Activated naive CD8-positive, alpha-beta T cell treated with anti-CD3 and anti-CD28 coated beads for 36 hours (primary cell): ENCODE measurements around the gene PDZD4. TPM values are rescaled to one million over a fixed set of nuclear protein-coding genes. Genes with fewer than 3 reads are reported as not detected.

ENCODE experiments used
- DNase-seq: peaks from one replicate; pipeline ENCODE4 v3.0.0; 2021
- H3K27ac Mint-ChIP-seq: one replicate; pipeline ENCODE4 v1.8.0; 2022; ENCODE audit warnings: mild to moderate bottlenecking, moderate library complexity, mixed read lengths
- H3K27me3 Mint-ChIP-seq: one replicate; pipeline ENCODE4 v1.8.0; 2022; ENCODE audit warnings: mild to moderate bottlenecking, mixed read lengths
- H3K36me3 Mint-ChIP-seq: one replicate; pipeline ENCODE4 v1.8.0; 2021; ENCODE audit warnings: mild to moderate bottlenecking, mixed read lengths
- H3K4me1 Mint-ChIP-seq: one replicate; pipeline ENCODE4 v1.8.0; 2021; ENCODE audit warnings: mixed read lengths
- H3K4me3 Mint-ChIP-seq: one replicate; pipeline ENCODE4 v1.8.0; 2022; ENCODE audit warnings: mild to moderate bottlenecking, moderate library complexity, mixed read lengths
- H3K9me3 Mint-ChIP-seq: one replicate; pipeline ENCODE4 v1.8.0; 2022; ENCODE audit warnings: mixed read lengths
- total RNA-seq, 2 experiments: library from RNA; stranded (reverse); gene quantifications; one replicate each; pipeline ENCODE4 v1.2.3, GENCODE V29; 2021

PDZD4 gene
- total RNA-seq, 2 experiments from 2014 or later, result 0.38 to 0.70 TPM

GRCh38 chrX:153816831-153817690 is 13.3 kb downstream of the PDZD4 start:
- Mint-ChIP-seq H3K4me3 (no peak overlapping the region), H3K27me3 (peaks cover 3% of the 10 kb centered on the region), H3K27ac (no peak overlapping the region), H3K4me1 (peaks cover 17% of the 10 kb centered on the region), H3K36me3 (no peaks in the 10 kb centered on the region), H3K9me3 (no peaks in the 10 kb centered on the region)
- DNase-seq, result peak; percentile 38

GRCh38 chrX:153814591-153815315 is 15.6 kb downstream of the PDZD4 start:
- peaks cover 3% of the 10 kb centered on the region for H3K27me3 Mint-ChIP-seq
- no peak overlapping the region for H3K27ac Mint-ChIP-seq
- peaks cover 14% of the 10 kb centered on the region for H3K4me1 Mint-ChIP-seq
- DNase-seq, result no peak
- no peaks in the 10 kb centered on the region for H3K9me3 Mint-ChIP-seq
- no peaks in the 10 kb centered on the region for H3K36me3 Mint-ChIP-seq
- H3K4me3 Mint-ChIP-seq, result no peak overlapping the region

- H3K4me1 Mint-ChIP-seq, result peaks cover 14% of the 10 kb centered on the region
- H3K27ac Mint-ChIP-seq, result no peak overlapping the region
- no peak for DNase-seq
- no peaks in the 10 kb centered on the region for H3K36me3 Mint-ChIP-seq
- peaks cover 3% of the 10 kb centered on the region for H3K27me3 Mint-ChIP-seq
- no peak overlapping the region for H3K4me3 Mint-ChIP-seq
- H3K9me3 Mint-ChIP-seq, result no peaks in the 10 kb centered on the region
Measured at GRCh38 chrX:153813161-153813560, 17.2 kb downstream of the PDZD4 start.

- no peaks in the 10 kb centered on the region for H3K9me3 Mint-ChIP-seq
- H3K27ac Mint-ChIP-seq, result no peak overlapping the region
- H3K36me3 Mint-ChIP-seq, result no peaks in the 10 kb centered on the region
- DNase-seq, result no peak
- H3K4me3 Mint-ChIP-seq, result no peak overlapping the region
- H3K4me1 Mint-ChIP-seq, result peaks cover 11% of the 10 kb centered on the region
- peaks cover 3% of the 10 kb centered on the region for H3K27me3 Mint-ChIP-seq
Measured at GRCh38 chrX:153812220-153812619, 18.1 kb downstream of the PDZD4 start.

- no peaks in the 10 kb centered on the region for H3K9me3 Mint-ChIP-seq
- no peak overlapping the region for H3K4me3 Mint-ChIP-seq
Measured at GRCh38 chrX:153807976-153808375, 22.4 kb downstream of the PDZD4 start.

GRCh38 chrX:153806999-153807575 is 23.3 kb downstream of the PDZD4 start:
- Mint-ChIP-seq H3K9me3 (no peaks in the 10 kb centered on the region), H3K4me1 (no peaks in the 10 kb centered on the region), H3K36me3 (no peaks in the 10 kb centered on the region), H3K27ac (no peak overlapping the region), H3K27me3 (no peaks in the 10 kb centered on the region), H3K4me3 (no peak overlapping the region)
- DNase-seq, result no peak

More at GRCh38 chrX:153807976-153808375, 22.4 kb downstream of the PDZD4 start:
- H3K27ac Mint-ChIP-seq, result no peak overlapping the region
- no peaks in the 10 kb centered on the region for H3K27me3 Mint-ChIP-seq
- no peaks in the 10 kb centered on the region for H3K4me1 Mint-ChIP-seq
- no peaks in the 10 kb centered on the region for H3K36me3 Mint-ChIP-seq
- no peak for DNase-seq

- Mint-ChIP-seq H3K4me1 (no peaks in the 10 kb centered on the region), H3K4me3 (no peak overlapping the region), H3K36me3 (no peaks in the 10 kb centered on the region), H3K27ac (no peak overlapping the region), H3K27me3 (no peaks in the 10 kb centered on the region), H3K9me3 (no peaks in the 10 kb centered on the region)
- DNase-seq, result no peak
Measured at GRCh38 chrX:153805436-153805835, 24.9 kb downstream of the PDZD4 start.

GRCh38 chrX:153804621-153805020 is 25.7 kb downstream of the PDZD4 start:
- Mint-ChIP-seq H3K4me3 (no peak overlapping the region), H3K27ac (no peak overlapping the region), H3K36me3 (no peaks in the 10 kb centered on the region), H3K27me3 (no peaks in the 10 kb centered on the region), H3K4me1 (no peaks in the 10 kb centered on the region), H3K9me3 (no peaks in the 10 kb centered on the region)
- DNase-seq, result no peak

- Mint-ChIP-seq H3K27ac (no peak overlapping the region), H3K4me3 (no peak overlapping the region), H3K9me3 (no peaks in the 10 kb centered on the region), H3K4me1 (no peaks in the 10 kb centered on the region), H3K27me3 (no peaks in the 10 kb centered on the region), H3K36me3 (no peaks in the 10 kb centered on the region)
- no peak for DNase-seq
Measured at GRCh38 chrX:153804100-153804595, 26.2 kb downstream of the PDZD4 start.

GRCh38 chrX:153803211-153804099 is 26.9 kb downstream of the PDZD4 start:
- H3K9me3 Mint-ChIP-seq, result no peaks in the 10 kb centered on the region
- no peak for DNase-seq
- no peaks in the 10 kb centered on the region for H3K36me3 Mint-ChIP-seq
- no peaks in the 10 kb centered on the region for H3K27me3 Mint-ChIP-seq
- no peaks in the 10 kb centered on the region for H3K4me1 Mint-ChIP-seq
- H3K4me3 Mint-ChIP-seq, result no peak overlapping the region
- H3K27ac Mint-ChIP-seq, result no peak overlapping the region

GRCh38 chrX:153802513-153803045 is 27.8 kb downstream of the PDZD4 start:
- Mint-ChIP-seq H3K4me3 (no peak overlapping the region), H3K36me3 (no peaks in the 10 kb centered on the region), H3K27me3 (no peaks in the 10 kb centered on the region), H3K27ac (no peak overlapping the region), H3K4me1 (no peaks in the 10 kb centered on the region), H3K9me3 (no peaks in the 10 kb centered on the region)
- DNase-seq, result no peak

GRCh38 chrX:153801669-153802068 is 28.7 kb downstream of the PDZD4 start:
- H3K27me3 Mint-ChIP-seq, result no peaks in the 10 kb centered on the region

GRCh38 chrX:153800746-153801145 is 29.6 kb downstream of the PDZD4 start:
- no peaks in the 10 kb centered on the region for H3K27me3 Mint-ChIP-seq
- no peaks in the 10 kb centered on the region for H3K9me3 Mint-ChIP-seq
- DNase-seq, result no peak
- H3K4me1 Mint-ChIP-seq, result peaks cover 4% of the 10 kb centered on the region
- peaks cover 11% of the 10 kb centered on the region for H3K36me3 Mint-ChIP-seq
- H3K4me3 Mint-ChIP-seq, result no peak overlapping the region
- no peak overlapping the region for H3K27ac Mint-ChIP-seq

More at GRCh38 chrX:153801669-153802068, 28.7 kb downstream of the PDZD4 start:
- Mint-ChIP-seq H3K4me3 (no peak overlapping the region), H3K4me1 (no peaks in the 10 kb centered on the region), H3K27ac (no peak overlapping the region), H3K9me3 (no peaks in the 10 kb centered on the region), H3K36me3 (peaks cover 2% of the 10 kb centered on the region)
- no peak for DNase-seq

- DNase-seq, result no peak
- H3K27ac Mint-ChIP-seq, result no peak overlapping the region
- H3K9me3 Mint-ChIP-seq, result no peaks in the 10 kb centered on the region
- H3K27me3 Mint-ChIP-seq, result no peaks in the 10 kb centered on the region
- H3K4me3 Mint-ChIP-seq, result no peak overlapping the region
- H3K4me1 Mint-ChIP-seq, result peaks cover 4% of the 10 kb centered on the region
- peaks cover 12% of the 10 kb centered on the region for H3K36me3 Mint-ChIP-seq
Measured at GRCh38 chrX:153800177-153800722, 30.1 kb downstream of the PDZD4 start.
